Stimulated activated CD8-positive, alpha-beta memory T cell treated with anti-CD3 and anti-CD28 coated beads, Interleukin-7, amount 100 ng/mL, for 48 hours (primary cell): Measurements from ENCODE around the gene PHACTR2.
"Not testable (repeated sequence)": the region's sequence is repeated elsewhere in the genome, so short reads cannot be mapped to it uniquely, and the experiment has no call there.

Source experiments
- DNase-seq, 2 donors: peaks; one replicate each; pipeline ENCODE4 v3.0.0-alpha.2; 2020; ENCODE audit warnings: low read depth in 1 of 2; ENCODE audit errors: extremely low read depth in 1 of 2

The PHACTR2 gene

GRCh38 chr6:143844006-143844405 is 166.2 kb downstream of the PHACTR2 start:
- no peak for DNase-seq

- no peak for DNase-seq
These were observed 167.3 kb downstream of the PHACTR2 start for GRCh38 chr6:143845033-143845432.

GRCh38 chr6:143851706-143852105 is 173.9 kb downstream of the PHACTR2 start:
- DNase-seq: not testable (repeated sequence)

- not testable (repeated sequence) for DNase-seq
These were observed 177.3 kb downstream of the PHACTR2 start for GRCh38 chr6:143855057-143855456.

GRCh38 chr6:143856762-143857161 is 179.0 kb downstream of the PHACTR2 start:
- DNase-seq: not testable (repeated sequence)

GRCh38 chr6:143857651-143858050 is 179.9 kb downstream of the PHACTR2 start:
- no peak for DNase-seq

GRCh38 chr6:143859891-143860660 is 182.3 kb downstream of the PHACTR2 start:
- no peak for DNase-seq

- no peak for DNase-seq
These were observed 186.0 kb downstream of the PHACTR2 start for GRCh38 chr6:143863771-143864170.

GRCh38 chr6:143864234-143864633 is 186.5 kb downstream of the PHACTR2 start, which contains the start of gene ZC2HC1B:
TSS of gene ZC2HC1B (plus strand) at chr6:143864474. CDS start at chr6:143864540, 66 bp downstream.
- DNase-seq: no peak

GRCh38 chr6:143867236-143867635 is 189.5 kb downstream of the PHACTR2 start:
- DNase-seq: no peak

- DNase-seq: not testable (repeated sequence)
These were observed 191.0 kb downstream of the PHACTR2 start for GRCh38 chr6:143868808-143869207.

GRCh38 chr6:143871202-143871730 is 193.5 kb downstream of the PHACTR2 start:
- not testable (repeated sequence) for DNase-seq

GRCh38 chr6:143872201-143872600 is 194.4 kb downstream of the PHACTR2 start:
- no peak for DNase-seq

- not testable (repeated sequence) for DNase-seq
These were observed 195.8 kb downstream of the PHACTR2 start for GRCh38 chr6:143873600-143873999.

GRCh38 chr6:143874503-143874902 is 196.7 kb downstream of the PHACTR2 start:
- not testable (repeated sequence) for DNase-seq

GRCh38 chr6:143877584-143878271 is 200.0 kb downstream of the PHACTR2 start:
- DNase-seq: no peak

GRCh38 chr6:143878272-143878760 is 200.6 kb downstream of the PHACTR2 start:
- DNase-seq: no peak

- no peak for DNase-seq
These were observed 202.6 kb downstream of the PHACTR2 start for GRCh38 chr6:143880412-143880811.
